Endothelial cell (in vitro differentiated cells): Measurements from ENCODE around the gene MRPL38. TPM values are rescaled to one million over a fixed set of nuclear protein-coding genes. Genes with fewer than 3 reads are reported as not detected.
A peak's percentile ranks its signal among the peaks of the same experiment; 100 is the strongest.
"Not testable (repeated sequence)": the region's sequence is repeated elsewhere in the genome, so short reads cannot be mapped to it uniquely, and the experiment has no call there.

Source experiments
- DNase-seq: peaks from one replicate; pipeline ENCODE4 v3.0.0; 2021; ENCODE audit warnings: low spot score
- H3K27ac Mint-ChIP-seq: one replicate; pipeline ENCODE4 v1.8.0; 2021; ENCODE audit warnings: mixed read lengths, inconsistent platforms; ENCODE audit not compliant: unreplicated experiment
- H3K27me3 Mint-ChIP-seq: one replicate; pipeline ENCODE4 v1.8.0; 2021; ENCODE audit warnings: mild to moderate bottlenecking, moderate library complexity, mixed read lengths, inconsistent platforms; ENCODE audit not compliant: unreplicated experiment
- H3K36me3 Mint-ChIP-seq: one replicate; pipeline ENCODE4 v1.8.0; 2021; ENCODE audit warnings: mild to moderate bottlenecking, low read depth, mixed read lengths, inconsistent platforms; ENCODE audit not compliant: unreplicated experiment
- H3K4me1 Mint-ChIP-seq: one replicate; pipeline ENCODE4 v1.8.0; 2021; ENCODE audit warnings: mild to moderate bottlenecking, mixed read lengths, inconsistent platforms; ENCODE audit not compliant: unreplicated experiment
- H3K4me3 Mint-ChIP-seq: one replicate; pipeline ENCODE4 v1.8.0; 2021; ENCODE audit warnings: mild to moderate bottlenecking, mixed read lengths, inconsistent platforms; ENCODE audit not compliant: unreplicated experiment
- H3K9me3 Mint-ChIP-seq: one replicate; pipeline ENCODE4 v1.8.0; 2021; ENCODE audit warnings: mixed read lengths, inconsistent platforms; ENCODE audit not compliant: unreplicated experiment
- total RNA-seq: library from RNA; stranded (reverse); fragmentation: NEBNext Ultra II Directional; extraction: Animal tissue kit (Norgen Biotek cat#: 25700); gene quantifications from one replicate; pipeline ENCODE4 v1.2.1, GENCODE V29; 2021; ENCODE audit not compliant: unreplicated experiment
- TF ChIP-seq, protein P1 (sequence below): fragments of 200-600 bp; sonication (generic); IDR thresholded peaks from one replicate; pipeline ENCODE4 v1.5.0; 2021; ENCODE audit warnings: antibody characterized with exemption; ENCODE audit not compliant: unreplicated experiment

The MRPL38 gene
- total RNA-seq, 1 donor from 2014 or later = 78.2 TPM

GRCh38 chr17:75889454-75889853 is 15.2 kb downstream of the MRPL38 start:
- Mint-ChIP-seq H3K4me3 (no peak overlapping the region), H3K4me1 (peaks cover 13% of the 10 kb centered on the region), H3K27me3 (peaks cover 6% of the 10 kb centered on the region), H3K9me3 (no peaks in the 10 kb centered on the region), H3K27ac (no peak overlapping the region), H3K36me3 (peaks cover 16% of the 10 kb centered on the region)
- no peak for DNase-seq
- TF ChIP-seq, protein P1, sequence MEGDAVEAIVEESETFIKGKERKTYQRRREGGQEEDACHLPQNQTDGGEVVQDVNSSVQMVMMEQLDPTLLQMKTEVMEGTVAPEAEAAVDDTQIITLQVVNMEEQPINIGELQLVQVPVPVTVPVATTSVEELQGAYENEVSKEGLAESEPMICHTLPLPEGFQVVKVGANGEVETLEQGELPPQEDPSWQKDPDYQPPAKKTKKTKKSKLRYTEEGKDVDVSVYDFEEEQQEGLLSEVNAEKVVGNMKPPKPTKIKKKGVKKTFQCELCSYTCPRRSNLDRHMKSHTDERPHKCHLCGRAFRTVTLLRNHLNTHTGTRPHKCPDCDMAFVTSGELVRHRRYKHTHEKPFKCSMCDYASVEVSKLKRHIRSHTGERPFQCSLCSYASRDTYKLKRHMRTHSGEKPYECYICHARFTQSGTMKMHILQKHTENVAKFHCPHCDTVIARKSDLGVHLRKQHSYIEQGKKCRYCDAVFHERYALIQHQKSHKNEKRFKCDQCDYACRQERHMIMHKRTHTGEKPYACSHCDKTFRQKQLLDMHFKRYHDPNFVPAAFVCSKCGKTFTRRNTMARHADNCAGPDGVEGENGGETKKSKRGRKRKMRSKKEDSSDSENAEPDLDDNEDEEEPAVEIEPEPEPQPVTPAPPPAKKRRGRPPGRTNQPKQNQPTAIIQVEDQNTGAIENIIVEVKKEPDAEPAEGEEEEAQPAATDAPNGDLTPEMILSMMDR = no peak

GRCh38 chr17:75888484-75888883 is 16.2 kb downstream of the MRPL38 start:
- Mint-ChIP-seq H3K27me3 (no peaks in the 10 kb centered on the region), H3K9me3 (no peaks in the 10 kb centered on the region), H3K4me1 (peaks cover 7% of the 10 kb centered on the region), H3K36me3 (peaks cover 9% of the 10 kb centered on the region), H3K27ac (no peak overlapping the region), H3K4me3 (no peak overlapping the region)
- TF ChIP-seq, protein P1 = no peak
- no peak for DNase-seq

DNA sequence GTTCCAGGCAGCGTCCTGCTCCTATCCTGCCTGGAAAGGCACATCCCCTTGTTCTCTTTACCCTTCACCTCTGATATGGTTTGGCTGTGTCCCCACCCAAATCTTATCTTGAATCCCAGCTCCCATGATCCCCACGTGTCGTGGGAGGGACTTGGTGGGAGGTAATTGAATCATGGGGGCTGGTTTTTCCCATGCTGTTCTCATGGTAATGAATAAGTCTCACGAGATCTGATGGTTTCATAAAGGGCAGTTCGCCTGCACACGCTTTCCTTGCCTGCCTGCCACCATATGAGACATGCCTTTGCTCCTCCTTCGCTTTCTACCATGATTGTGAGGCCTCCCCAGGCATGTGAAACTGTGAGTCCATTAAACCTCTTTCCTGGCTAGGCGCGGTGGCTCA is 18.8 kb downstream of the MRPL38 start:
- peak overlapping the region; percentile 63 for H3K4me3 Mint-ChIP-seq
- H3K27ac Mint-ChIP-seq, H3K36me3 Mint-ChIP-seq, H3K4me1 Mint-ChIP-seq, H3K9me3 Mint-ChIP-seq, H3K27me3 Mint-ChIP-seq, DNase-seq: not testable (repeated sequence)

DNA sequence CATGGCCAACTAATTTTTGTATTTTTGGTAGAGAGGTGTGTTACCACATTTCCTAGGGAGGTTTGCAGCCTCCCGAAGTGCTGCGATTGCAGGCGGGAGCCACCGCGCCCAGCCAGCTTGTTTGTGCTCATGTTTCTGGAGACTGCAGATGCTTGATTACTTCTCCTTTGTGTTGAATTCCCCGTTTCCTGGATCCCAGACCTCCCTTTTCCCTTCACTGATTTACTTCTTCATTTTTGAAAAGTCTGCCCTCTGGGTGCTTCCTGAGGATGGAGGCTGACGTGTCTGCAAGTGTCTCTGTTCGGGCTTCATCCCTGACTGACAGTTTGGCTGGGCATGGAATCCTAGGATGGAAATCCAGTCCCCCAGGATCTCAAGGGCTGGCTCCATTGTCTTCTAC is 19.3 kb downstream of the MRPL38 start:
- H3K4me1 Mint-ChIP-seq = peaks cover 7% of the 10 kb centered on the region
- H3K9me3 Mint-ChIP-seq = no peaks in the 10 kb centered on the region
- DNase-seq = no peak
- H3K4me3 Mint-ChIP-seq = no peak overlapping the region
- peaks cover 1% of the 10 kb centered on the region for H3K27me3 Mint-ChIP-seq
- TF ChIP-seq, protein P1 = no peak
- H3K36me3 Mint-ChIP-seq = peaks cover 8% of the 10 kb centered on the region
- no peak overlapping the region for H3K27ac Mint-ChIP-seq

DNA sequence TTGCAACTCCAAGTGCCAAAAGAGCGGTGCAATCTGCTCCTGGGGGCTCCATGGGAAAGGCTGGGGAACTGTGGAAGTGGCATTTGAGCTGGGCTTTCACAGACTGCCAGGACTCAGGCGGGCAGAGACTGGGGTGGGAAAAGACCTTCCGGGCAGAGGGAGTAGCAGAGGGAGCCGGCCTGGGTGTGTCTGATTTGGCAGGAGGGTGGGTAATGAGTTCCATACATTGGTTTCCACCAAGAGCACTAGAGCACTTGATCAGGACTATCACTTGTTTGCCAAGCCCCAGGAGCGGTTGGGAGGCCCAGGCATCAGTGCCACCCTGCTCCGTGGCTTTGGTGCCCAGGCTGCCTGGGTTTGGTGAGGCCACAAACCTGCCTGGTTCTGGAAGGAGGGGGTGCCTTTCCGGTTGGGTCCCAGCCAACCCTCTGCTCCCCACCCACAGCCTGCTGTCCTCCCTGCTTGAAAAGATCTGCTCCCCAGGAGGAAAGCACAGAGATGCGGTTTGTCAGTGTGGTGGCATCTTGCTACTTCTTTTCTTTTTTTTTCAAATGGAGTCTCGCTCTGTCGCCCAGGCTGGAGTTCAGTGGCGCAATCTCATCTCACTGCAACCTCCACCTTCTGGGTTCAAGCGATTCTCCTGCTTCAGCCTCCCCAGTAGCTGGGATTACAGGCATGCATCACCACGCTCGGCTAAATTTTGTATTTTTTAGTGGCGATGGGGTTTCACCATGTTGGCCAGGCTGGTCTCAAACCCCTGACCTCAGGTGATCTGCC is 22.8 kb downstream of the MRPL38 start:
- Mint-ChIP-seq H3K36me3 (peaks cover 4% of the 10 kb centered on the region), H3K4me1 (peaks cover 13% of the 10 kb centered on the region), H3K9me3 (no peaks in the 10 kb centered on the region), H3K4me3 (no peak overlapping the region), H3K27ac (no peak overlapping the region), H3K27me3 (peaks cover 9% of the 10 kb centered on the region)
- no peak for DNase-seq
- TF ChIP-seq, protein P1 = no peak
